HuH-7 (cell line): Measurements from ENCODE around the gene HOXD4.
A peak's percentile ranks its signal among the peaks of the same experiment; 100 is the strongest.

Experiments used
- DNase-seq: peaks from one replicate; pipeline ENCODE4 v3.0.0; 2011; ENCODE audit warnings: low spot score

Gene HOXD4

GRCh38 chr2:176151442-176152287, at the start of gene HOXD4:
Gene HOXD4 (plus strand): TSS chr2:176151550. CDS start chr2:176151634, 84 bp downstream.
- DNase-seq: no peak

- DNase-seq: no peak
Measured at GRCh38 chr2:176101842-176102241, 49.5 kb upstream of the HOXD4 start.

GRCh38 chr2:176102309-176102866, 49.0 kb upstream of the HOXD4 start:
- no peak for DNase-seq

GRCh38 chr2:176103194-176103593, 48.2 kb upstream of the HOXD4 start:
- DNase-seq: no peak

- DNase-seq: no peak
Measured at GRCh38 chr2:176103742-176104315, 47.5 kb upstream of the HOXD4 start.

GRCh38 chr2:176104316-176105077, 46.9 kb upstream of the HOXD4 start:
- DNase-seq: no peak

- no peak for DNase-seq
Measured at GRCh38 chr2:176105078-176105729, 46.1 kb upstream of the HOXD4 start.

- DNase-seq: no peak
Measured at GRCh38 chr2:176105730-176106580, 45.4 kb upstream of the HOXD4 start.

- peak; percentile 74 for DNase-seq
Measured at GRCh38 chr2:176106581-176107539, 44.5 kb upstream of the HOXD4 start, which contains the start of gene HOXD11. Gene HOXD11 (plus strand): TSS chr2:176107280. CDS start chr2:176107356, 76 bp downstream.

GRCh38 chr2:176107731-176108181, 43.6 kb upstream of the HOXD4 start:
- DNase-seq: no peak

- no peak for DNase-seq
Measured at GRCh38 chr2:176109192-176109901, 42.0 kb upstream of the HOXD4 start.

- no peak for DNase-seq
Measured at GRCh38 chr2:176109946-176110345, 41.4 kb upstream of the HOXD4 start.

GRCh38 chr2:176110415-176111308, 40.7 kb upstream of the HOXD4 start:
- DNase-seq: no peak

GRCh38 chr2:176111309-176111663, 40.1 kb upstream of the HOXD4 start:
- peak; percentile 91 for DNase-seq

- DNase-seq: no peak
Measured at GRCh38 chr2:176111846-176112374, 39.4 kb upstream of the HOXD4 start.

GRCh38 chr2:176112375-176113302, 38.7 kb upstream of the HOXD4 start:
- DNase-seq: no peak
